ENCODE measurements around the gene TNFRSF9. TPM values are rescaled to one million over a fixed set of nuclear protein-coding genes. Genes with fewer than 3 reads are reported as not detected.

TNFRSF9 gene
- total and polyA plus RNA-seq, 2 of the 8 experiments (the other 6 are each of a cell fraction or from before 2014, with no cell fraction given), result not detected

GRCh38 chr1:7987528-7987927, 46.9 kb upstream of the TNFRSF9 start (continued):
- TF ChIP-seq CHD7 (IDR thresholded peaks at IDR 0.05; ENCODE audit: insufficient replicate concordance, low read length) (no peak), TBP (IDR thresholded peaks at IDR 0.05; ENCODE audit: low read depth, low read length) (no peak)

Data from H1 (cell line).